ENCODE measurements around the gene NHSL2.

Gene NHSL2

GRCh38 chrX:72021975-72022374 lies 111.3 kb downstream of the NHSL2 start:
- no peak for DNase-seq

GRCh38 chrX:72023071-72023470 lies 112.4 kb downstream of the NHSL2 start:
- DNase-seq, result no peak

GRCh38 chrX:72025236-72025770 lies 114.7 kb downstream of the NHSL2 start:
- no peak for DNase-seq

- DNase-seq, result no peak
These were observed 115.8 kb downstream of the NHSL2 start for GRCh38 chrX:72026341-72027023.

- no peak for DNase-seq
These were observed 116.6 kb downstream of the NHSL2 start for GRCh38 chrX:72027024-72027913.

GRCh38 chrX:72027914-72028307 lies 117.3 kb downstream of the NHSL2 start:
- DNase-seq, result no peak

- no peak for DNase-seq
These were observed 118.2 kb downstream of the NHSL2 start for GRCh38 chrX:72028701-72029470.

GRCh38 chrX:72029483-72030411 lies 119.1 kb downstream of the NHSL2 start:
- DNase-seq, result no peak

GRCh38 chrX:72030431-72030830 lies 119.8 kb downstream of the NHSL2 start:
- DNase-seq, result no peak

GRCh38 chrX:72031118-72031517 lies 120.5 kb downstream of the NHSL2 start:
- no peak for DNase-seq

GRCh38 chrX:72031634-72032033 lies 121.0 kb downstream of the NHSL2 start:
- DNase-seq, result no peak

- no peak for DNase-seq
These were observed 127.0 kb downstream of the NHSL2 start for GRCh38 chrX:72037601-72038000.

- no peak for DNase-seq
These were observed 127.4 kb downstream of the NHSL2 start for GRCh38 chrX:72038016-72038415.

GRCh38 chrX:72038868-72039267 lies 128.2 kb downstream of the NHSL2 start:
- DNase-seq, result no peak

- no peak for DNase-seq
These were observed 129.9 kb downstream of the NHSL2 start for GRCh38 chrX:72040506-72040905.

- no peak for DNase-seq
These were observed 130.5 kb downstream of the NHSL2 start for GRCh38 chrX:72041176-72041575.

GRCh38 chrX:72041871-72042851 lies 131.5 kb downstream of the NHSL2 start:
- DNase-seq, result no peak

GRCh38 chrX:72042852-72043248 lies 132.2 kb downstream of the NHSL2 start:
- no peak for DNase-seq

- DNase-seq, result no peak
These were observed 133.0 kb downstream of the NHSL2 start for GRCh38 chrX:72043636-72044035.

GRCh38 chrX:72045141-72045540 lies 134.5 kb downstream of the NHSL2 start:
- DNase-seq, result no peak

Data from NCI-H1048 (cell line).